GM04504 (cell line): ENCODE measurements around the gene GRB2.
A peak's percentile ranks its signal among the peaks of the same experiment; 100 is the strongest.
"Not testable (repeated sequence)": the region's sequence is repeated elsewhere in the genome, so short reads cannot be mapped to it uniquely, and the experiment has no call there.

Experiments used
- DNase-seq: peaks from one replicate; pipeline ENCODE4 v3.0.0-alpha.2; 2012; ENCODE audit warnings: low read depth

GRB2 gene

GRCh38 chr17:75280189-75280588 is 125.3 kb downstream of the GRB2 start:
- not testable (repeated sequence) for DNase-seq

DNA sequence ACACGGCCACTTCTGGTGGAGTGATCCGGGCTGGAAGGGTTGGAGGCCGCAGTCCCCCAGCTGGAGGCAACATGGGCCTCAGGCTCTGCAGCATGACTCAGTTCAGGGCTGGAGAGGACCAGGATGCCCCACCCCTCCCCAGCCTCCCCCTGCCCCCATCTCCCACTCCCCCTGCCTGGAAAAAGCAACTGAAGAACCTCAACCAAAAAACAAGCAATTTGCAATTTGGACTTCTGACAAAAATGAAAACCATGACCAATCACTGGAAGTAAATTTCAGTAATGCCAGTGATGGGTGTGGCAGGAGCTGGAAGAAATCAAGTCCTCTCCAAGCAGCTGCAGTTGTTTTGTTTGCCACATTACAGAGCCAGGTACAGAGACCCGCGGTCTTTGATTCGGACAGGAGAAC is 127.8 kb downstream of the GRB2 start:
- peak; percentile 75 for DNase-seq

GRCh38 chr17:75273977-75274708 is 131.3 kb downstream of the GRB2 start:
- peak; percentile 49 for DNase-seq

DNA sequence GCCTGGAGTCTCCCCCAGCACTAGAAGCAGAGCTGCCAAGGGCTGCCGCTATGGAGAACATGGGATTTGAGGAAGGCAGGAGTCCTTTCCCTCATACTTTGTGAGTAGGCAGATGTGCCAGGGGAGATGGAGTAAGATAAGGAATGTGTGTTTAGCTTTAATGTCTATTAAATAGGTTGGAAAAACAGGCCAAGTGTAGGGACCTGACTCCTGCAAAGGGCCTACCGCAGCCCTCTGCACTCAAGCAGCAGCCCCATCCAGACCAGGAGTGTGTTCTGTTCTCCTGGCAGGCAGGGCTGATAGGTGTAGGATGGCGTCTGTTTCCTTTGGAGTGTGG is 132.7 kb downstream of the GRB2 start:
- no peak for DNase-seq

DNA sequence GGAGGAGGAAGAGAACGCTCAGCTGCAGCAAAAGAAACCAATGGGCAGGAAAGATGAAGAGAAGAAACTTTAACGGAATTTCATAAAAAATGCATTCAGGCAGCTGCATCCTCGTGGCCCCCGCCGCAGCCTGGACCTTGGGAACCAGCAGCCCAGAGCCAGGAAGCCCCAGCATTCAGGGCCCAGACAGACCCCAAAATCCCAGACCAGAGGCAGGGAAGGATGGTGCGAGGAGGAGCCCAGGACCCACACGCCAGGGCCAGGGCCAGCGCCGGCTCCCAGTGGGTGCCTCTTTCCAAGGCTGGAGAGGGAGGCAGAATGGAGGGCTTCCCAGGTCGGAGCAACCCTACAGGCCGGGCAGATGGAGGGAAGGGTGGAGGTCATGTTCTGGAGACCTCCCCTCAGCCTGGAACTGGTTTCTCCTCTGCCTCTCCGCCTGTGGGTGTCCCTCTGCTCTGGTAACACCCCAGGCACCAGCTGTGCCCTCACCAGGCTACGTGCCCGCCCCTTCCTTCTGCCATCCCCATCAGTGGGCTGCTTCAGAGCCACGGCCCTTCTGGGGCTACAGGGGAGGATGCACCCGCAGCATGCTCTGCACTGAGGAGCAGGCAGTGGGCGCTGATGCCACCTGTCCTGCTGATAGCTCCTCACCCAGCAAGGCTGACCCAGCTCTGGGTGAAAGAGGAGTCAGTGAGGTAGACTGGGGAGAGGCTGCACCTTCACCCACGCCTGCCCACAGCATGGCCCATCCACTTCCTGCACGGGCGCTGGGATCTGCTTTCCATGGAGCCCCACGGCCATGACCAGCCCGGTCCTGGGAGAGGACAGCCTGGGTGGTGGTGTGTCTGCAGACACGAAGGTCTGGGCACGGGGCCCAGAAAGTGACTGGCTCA is 133.3 kb downstream of the GRB2 start:
- peak; percentile 63 for DNase-seq

DNA sequence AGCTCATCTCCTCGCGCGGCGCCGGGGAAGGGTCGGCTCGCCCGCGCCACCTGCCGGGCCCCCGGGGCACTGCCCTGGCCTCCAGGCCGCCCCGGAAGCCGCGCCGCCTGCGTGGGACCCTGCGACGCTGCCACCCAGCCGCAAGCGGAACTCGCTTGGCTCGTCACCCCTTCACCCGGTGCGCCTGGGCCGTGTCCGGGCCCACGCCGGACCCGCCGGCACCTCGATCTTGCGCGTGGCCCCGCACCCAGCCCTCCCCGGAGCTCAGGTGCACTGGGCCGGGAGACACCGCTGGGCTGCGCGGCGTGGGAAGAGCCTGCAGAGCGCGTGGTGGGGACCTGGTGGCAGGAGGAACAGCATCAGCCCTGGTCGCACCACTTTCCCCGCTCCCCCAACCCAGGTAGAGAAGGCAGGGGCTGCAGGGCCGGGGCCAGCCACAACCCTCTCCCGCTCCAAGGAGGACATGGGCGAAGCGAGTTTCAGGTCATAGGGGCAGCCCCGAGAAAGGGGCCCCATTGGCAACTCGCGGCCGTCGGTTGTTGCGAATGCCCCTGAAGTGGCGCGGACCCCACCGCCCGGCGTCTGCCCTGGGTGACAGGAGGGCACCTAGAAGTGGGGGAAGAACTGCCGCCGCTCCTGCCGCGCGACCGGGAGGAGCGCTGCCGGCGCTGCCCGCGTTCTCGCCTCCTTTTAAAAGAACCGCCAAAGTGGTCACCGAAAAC is 134.1 kb downstream of the GRB2 start:
- peak; percentile 36 for DNase-seq

GRCh38 chr17:75270966-75271232 is 134.6 kb downstream of the GRB2 start, which contains the start of gene MIF4GD:
MIF4GD (minus strand) TSS chr17:75271231; CDS start chr17:75270195, 1,036 bp downstream.
- no peak for DNase-seq

DNA sequence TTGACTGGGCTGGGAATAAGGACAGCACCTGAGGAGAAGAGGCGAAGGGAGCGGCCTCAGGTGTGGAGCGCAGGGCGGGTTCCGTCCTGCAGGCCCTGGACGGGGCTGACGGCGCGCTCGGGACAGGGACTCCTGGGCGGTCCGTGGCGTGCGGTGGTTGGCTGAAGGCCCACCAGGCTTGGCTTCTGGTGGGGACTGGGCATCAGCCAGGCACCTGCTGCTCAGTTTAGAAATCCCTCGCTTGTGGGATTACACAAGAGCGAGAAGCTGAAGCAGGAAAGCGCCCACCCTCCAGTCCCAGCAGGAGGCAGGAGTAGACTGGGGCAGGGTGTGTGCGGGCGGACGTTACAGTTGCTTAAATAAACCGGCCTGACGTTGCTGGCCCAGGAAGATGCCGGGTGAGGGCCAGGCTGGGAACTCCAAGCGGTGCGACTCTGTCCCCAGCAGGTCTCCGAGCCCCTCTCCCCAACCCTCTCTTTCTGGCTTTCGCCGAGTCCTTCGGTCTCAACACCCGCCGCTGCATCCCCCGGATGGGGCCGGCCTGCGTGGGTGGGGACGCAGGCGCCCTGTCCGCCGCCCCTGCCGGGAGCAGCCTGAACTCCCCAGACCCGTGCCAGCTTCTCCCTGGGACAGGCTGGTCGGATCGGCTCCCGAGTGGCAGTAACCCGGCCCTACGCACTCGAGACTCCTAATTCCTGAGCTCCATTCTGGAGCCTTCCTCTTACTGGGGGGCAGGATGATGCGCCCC is 135.1 kb downstream of the GRB2 start:
- peak; percentile 42 for DNase-seq

DNA sequence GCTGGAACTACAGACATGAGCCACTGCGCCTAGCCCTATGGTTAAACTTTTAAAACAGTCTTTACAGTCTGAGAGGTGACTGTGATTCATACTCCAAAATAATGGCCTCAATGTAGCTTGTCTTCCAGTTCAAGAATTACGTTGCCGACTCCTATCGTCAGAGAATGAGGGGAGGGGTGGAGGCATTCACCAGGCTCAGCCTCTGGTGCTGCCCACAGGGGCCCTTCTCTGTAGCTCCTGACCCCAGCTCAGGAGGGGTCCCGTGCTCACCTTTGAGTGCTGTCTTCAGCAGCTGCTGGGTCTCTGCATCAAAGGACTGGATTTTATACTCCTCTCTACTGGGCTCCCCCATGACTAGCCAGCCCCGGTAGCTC is 135.6 kb downstream of the GRB2 start:
- no peak for DNase-seq
